T-helper 1 cell treated with Interleukin-12 subunit alpha and Interleukin-12 subunit beta and Interleukin-4 antibody, amounts not matched to agents 30 ng/mL and 1 ng/mL, for 36 hours (primary cell): ENCODE measurements around the gene CMYA5. TPM values are rescaled to one million over a fixed set of nuclear protein-coding genes. Genes with fewer than 3 reads are reported as not detected.
"Not testable (repeated sequence)": the region's sequence is repeated elsewhere in the genome, so short reads cannot be mapped to it uniquely, and the experiment has no call there.

Experiments used
- intact Hi-C: fragments of 100-400 bp; cut with micrococcal nuclease; formaldehyde crosslinking; loops from one replicate; pipeline ENCODE4 v1.15.1; 2024
- total RNA-seq: library from RNA; stranded (reverse); gene quantifications from 2 replicates; pipeline ENCODE4 v1.2.3, GENCODE V29; 2022

Gene CMYA5
- total RNA-seq, result 0.20 and 0.29 TPM in 2 replicates

GRCh38 chr5:79689541-79690466 is at the start of gene CMYA5:
Gene CMYA5 (plus strand): TSS chr5:79689836. CDS start chr5:79689908, 72 bp downstream.
- intact Hi-C loops, result loop anchor here (5.0 kb wide), 1 partner anchor 392 kb away; no protein-coding TSS in a partner anchor

GRCh38 chr5:79640571-79641055 is 49.0 kb upstream of the CMYA5 start:
- intact Hi-C loops, result no loop called here

GRCh38 chr5:79641414-79641813 is 48.2 kb upstream of the CMYA5 start:
- intact Hi-C loops, result no loop called here

GRCh38 chr5:79642210-79642609 is 47.4 kb upstream of the CMYA5 start:
- intact Hi-C loops, result no loop called here

GRCh38 chr5:79653843-79654242 is 35.8 kb upstream of the CMYA5 start:
- intact Hi-C loops, result no loop called here

- intact Hi-C loops, result no loop called here
Observed at GRCh38 chr5:79663212-79663611, 26.4 kb upstream of the CMYA5 start.

DNA sequence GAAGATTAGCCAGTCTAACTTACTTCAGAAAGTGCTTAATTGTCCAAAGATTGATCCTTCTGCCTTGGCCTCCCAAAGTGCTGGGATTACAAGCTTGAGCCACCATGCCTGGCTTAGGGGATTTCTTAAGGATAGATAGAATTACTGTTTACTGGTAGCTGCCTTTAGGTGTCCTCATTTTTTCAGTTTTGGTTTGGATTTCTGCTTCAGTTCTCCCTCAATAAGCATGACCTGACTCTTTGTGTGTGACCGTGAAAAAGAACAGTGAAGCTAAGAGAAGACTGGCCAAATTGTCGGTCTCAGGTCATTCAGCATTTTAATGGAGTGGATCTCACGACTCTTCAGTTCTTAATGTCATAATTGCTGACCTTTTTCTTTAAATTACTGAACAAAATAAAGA is 22.9 kb upstream of the CMYA5 start:
- intact Hi-C loops, result no loop called here

GRCh38 chr5:79672392-79672791 is 17.2 kb upstream of the CMYA5 start:
- intact Hi-C loops, result no loop called here

- intact Hi-C loops, result not testable (repeated sequence)
Observed at GRCh38 chr5:79676354-79676753, 13.3 kb upstream of the CMYA5 start.

- intact Hi-C loops, result loop anchor here (1.0 to 5.0 kb wide), 2 partner anchors 70 to 120 kb away; partner anchors contain the start of gene TENT2
Observed at GRCh38 chr5:79682102-79682501, 7.5 kb upstream of the CMYA5 start.

GRCh38 chr5:79684782-79685181 is 4.9 kb upstream of the CMYA5 start:
- intact Hi-C loops, result loop anchor here (5.0 kb wide), 2 partner anchors 72 to 398 kb away; partner anchors contain the start of gene TENT2

GRCh38 chr5:79685627-79686026 is 4.0 kb upstream of the CMYA5 start:
- intact Hi-C loops, result loop anchor here (5.0 kb wide), 1 partner anchor 397 kb away; no protein-coding TSS in a partner anchor

DNA sequence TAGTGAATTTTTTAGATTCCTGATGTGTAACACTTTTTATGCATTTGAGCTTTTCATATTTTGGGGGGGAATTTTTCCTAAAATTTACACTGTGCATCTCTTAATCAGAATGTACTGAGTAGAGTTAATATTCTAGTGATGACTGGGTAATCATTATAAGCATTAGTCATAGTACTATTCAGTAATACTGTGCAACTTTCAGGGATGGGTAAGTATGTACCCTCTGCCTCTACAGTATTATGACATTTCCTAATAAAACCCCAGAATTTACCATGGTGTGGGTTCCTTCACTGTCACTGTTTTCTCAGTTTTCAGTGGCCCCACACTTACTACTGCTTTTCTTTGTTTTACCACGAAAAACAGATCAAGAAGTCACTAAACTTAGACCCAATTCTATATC is 2.8 kb upstream of the CMYA5 start:
- intact Hi-C loops, result loop anchor here (5.0 kb wide), 1 partner anchor 396 kb away; no protein-coding TSS in a partner anchor

DNA sequence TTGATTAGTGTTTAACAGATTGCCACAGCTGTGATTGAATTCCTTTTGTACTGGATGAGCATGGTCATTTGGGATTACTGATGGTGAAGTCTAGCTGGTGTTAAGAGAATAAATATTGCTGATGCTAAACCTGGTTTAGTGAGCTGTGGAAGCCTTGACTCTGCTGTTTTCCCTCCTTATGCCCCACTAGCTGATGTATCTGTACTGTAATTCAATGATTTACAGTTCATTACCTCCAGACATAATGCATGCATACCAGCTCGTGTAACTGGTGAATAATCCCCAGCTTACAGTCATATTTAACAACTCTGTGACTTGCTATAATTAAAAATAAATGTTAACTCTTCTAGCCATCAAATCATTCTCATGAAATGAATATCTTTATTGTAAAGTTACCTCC is 1.7 kb upstream of the CMYA5 start:
- intact Hi-C loops, result loop anchor here (5.0 kb wide), 1 partner anchor 394 kb away; no protein-coding TSS in a partner anchor

GRCh38 chr5:79691007-79691406 is 1.4 kb downstream of the CMYA5 start:
- intact Hi-C loops, result no loop called here

- intact Hi-C loops, result no loop called here
Observed at GRCh38 chr5:79692596-79692995, 3.0 kb downstream of the CMYA5 start.

GRCh38 chr5:79694183-79694582 is 4.5 kb downstream of the CMYA5 start:
- intact Hi-C loops, result no loop called here

- intact Hi-C loops, result no loop called here
Observed at GRCh38 chr5:79694652-79695051, 5.0 kb downstream of the CMYA5 start.

- intact Hi-C loops, result no loop called here
Observed at GRCh38 chr5:79695526-79695925, 5.9 kb downstream of the CMYA5 start.

GRCh38 chr5:79697222-79698170 is 7.9 kb downstream of the CMYA5 start:
- intact Hi-C loops, result no loop called here

DNA sequence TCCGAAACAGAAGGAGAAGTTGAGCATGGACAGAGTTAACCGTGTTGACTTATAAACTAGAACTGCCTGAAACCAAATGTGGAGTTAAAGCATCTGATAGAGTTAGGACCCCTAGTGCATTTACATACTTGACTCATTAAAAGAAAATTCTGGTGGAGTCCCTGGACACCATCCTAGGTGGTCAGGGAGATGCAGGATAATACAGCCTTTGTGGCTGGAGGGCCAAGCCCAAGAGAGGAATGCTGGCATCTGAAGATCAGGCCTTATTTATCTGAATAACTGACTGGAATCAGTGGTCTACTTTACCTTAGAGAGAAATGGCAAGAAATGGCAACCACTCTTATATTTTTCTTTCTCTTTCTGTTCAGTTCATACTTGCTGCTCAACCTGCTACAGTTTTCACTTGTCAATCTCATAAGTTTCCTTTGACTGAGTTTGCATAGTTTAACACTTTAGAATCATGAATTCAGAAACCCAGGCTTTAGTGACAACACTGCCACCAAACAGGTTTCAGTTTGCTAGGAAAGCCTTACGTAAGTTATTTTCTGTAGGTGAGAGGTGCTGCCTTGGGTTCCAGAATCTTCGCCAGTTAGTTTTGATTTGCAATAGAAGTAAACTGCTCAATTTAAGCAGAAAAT is 10.2 kb downstream of the CMYA5 start:
- intact Hi-C loops, result no loop called here
